Lung microvascular endothelial cell (primary cell): ENCODE data around the gene IRAK1BP1. TPM values are rescaled to one million over a fixed set of nuclear protein-coding genes. Genes with fewer than 3 reads are reported as not detected.
"Not testable (repeated sequence)": the region's sequence is repeated elsewhere in the genome, so short reads cannot be mapped to it uniquely, and the experiment has no call there.

Source experiments
- DNase-seq, 2 donors: peaks; one replicate each; pipeline versions ENCODE4 v3.0.0 to v3.0.0-alpha.2; 2010; ENCODE audit warnings: low read depth in 2 of 2
- total RNA-seq: library from RNA; depleted of rRNA; stranded (reverse); fragments of >200 nt; gene quantifications from 2 replicates; pipeline ENCODE4 v1.2.1, GENCODE V29; 2014

The IRAK1BP1 gene
- total RNA-seq = 1.5 and 2.2 TPM in 2 replicates

GRCh38 chr6:78867370-78868040, at the start of gene IRAK1BP1:
Gene IRAK1BP1 (plus strand): TSS chr6:78867551. CDS start chr6:78867577, 26 bp downstream.
- peak; percentile 79 to 90 for DNase-seq

GRCh38 chr6:78824045-78824444, 43.3 kb upstream of the IRAK1BP1 start:
- no peak for DNase-seq

GRCh38 chr6:78829407-78829806, 37.9 kb upstream of the IRAK1BP1 start:
- no peak for DNase-seq

GRCh38 chr6:78830805-78831204, 36.5 kb upstream of the IRAK1BP1 start:
- DNase-seq = no peak

- no peak for DNase-seq
Observed at GRCh38 chr6:78831492-78831891, 35.9 kb upstream of the IRAK1BP1 start.

GRCh38 chr6:78832091-78832808, 35.1 kb upstream of the IRAK1BP1 start:
- no peak for DNase-seq

- peak in 1 of 2 donors; percentile 23 for DNase-seq
Observed at GRCh38 chr6:78835817-78836216, 31.5 kb upstream of the IRAK1BP1 start.

GRCh38 chr6:78836598-78836997, 30.8 kb upstream of the IRAK1BP1 start:
- DNase-seq = no peak

- DNase-seq = no peak
Observed at GRCh38 chr6:78841111-78841510, 26.2 kb upstream of the IRAK1BP1 start.

- no peak for DNase-seq
Observed at GRCh38 chr6:78842953-78843352, 24.4 kb upstream of the IRAK1BP1 start.

- no peak for DNase-seq
Observed at GRCh38 chr6:78844899-78845298, 22.5 kb upstream of the IRAK1BP1 start.

- DNase-seq = no peak
Observed at GRCh38 chr6:78845567-78845966, 21.8 kb upstream of the IRAK1BP1 start.

- no peak for DNase-seq
Observed at GRCh38 chr6:78850621-78851020, 16.7 kb upstream of the IRAK1BP1 start.

GRCh38 chr6:78851156-78851555, 16.2 kb upstream of the IRAK1BP1 start:
- DNase-seq = no peak

GRCh38 chr6:78854546-78854945, 12.8 kb upstream of the IRAK1BP1 start:
- no peak for DNase-seq

GRCh38 chr6:78858339-78858938, 8.9 kb upstream of the IRAK1BP1 start:
- DNase-seq = not testable (repeated sequence)

GRCh38 chr6:78861509-78861908, 5.8 kb upstream of the IRAK1BP1 start:
- DNase-seq = no peak

GRCh38 chr6:78863576-78863975, 3.8 kb upstream of the IRAK1BP1 start:
- no peak for DNase-seq

GRCh38 chr6:78864957-78865356, 2.4 kb upstream of the IRAK1BP1 start:
- DNase-seq = no peak

- DNase-seq = no peak
Observed at GRCh38 chr6:78867020-78867369, 356 bp upstream of the IRAK1BP1 start.

GRCh38 chr6:78868116-78868515, 765 bp downstream of the IRAK1BP1 start:
- DNase-seq = peak; percentile 15 to 35

- no peak for DNase-seq
Observed at GRCh38 chr6:78875505-78875904, 8.2 kb downstream of the IRAK1BP1 start.

GRCh38 chr6:78883651-78884050, 16.3 kb downstream of the IRAK1BP1 start:
- DNase-seq = no peak
